Tibial nerve (tissue), 3 donors: Measurements from ENCODE around the gene RNPC3.

Experiments used
- CTCF ChIP-seq, 5 experiments: fragments of 200-600 bp in 3 of 5; fragments of 450-650 bp in 2 of 5; sonication (generic) in 3 of 5; IDR thresholded peaks; one replicate each; pipeline ENCODE4 v1.5.1; 2016 to 2019; ENCODE audit warnings: antibody characterized with exemption in 5 of 5, mild to moderate bottlenecking in 3 of 5, moderate library complexity in 2 of 5
- POLR2A ChIP-seq, 2 donors: fragments of 450-650 bp; IDR thresholded peaks; one replicate each; pipeline ENCODE4 v1.6.1; 2017; ENCODE audit warnings: antibody characterized with exemption in 2 of 2, mild to moderate bottlenecking in 2 of 2, moderate library complexity in 2 of 2

DNA sequence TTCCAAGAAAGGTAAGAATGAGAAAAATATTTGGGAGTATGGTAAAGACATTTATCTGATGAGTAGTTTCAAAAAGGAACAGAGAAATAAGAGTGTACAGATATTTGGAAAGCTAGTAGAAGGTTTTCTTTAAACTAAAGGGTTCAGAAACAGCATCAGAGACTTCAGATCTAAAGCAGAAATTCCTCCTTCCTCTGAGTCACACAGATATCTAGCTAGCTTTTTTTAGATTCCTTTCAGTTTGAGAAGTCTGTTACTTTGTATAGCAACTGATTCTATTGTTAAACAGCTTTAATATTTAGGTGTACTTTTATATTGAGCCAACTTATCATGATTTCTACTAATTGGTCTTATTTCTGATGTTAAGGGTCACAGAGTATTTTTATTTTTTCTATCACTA lies 50.6 kb downstream of the RNPC3 start:
- TF ChIP-seq CTCF (IDR thresholded peaks at IDR 0.05) (no peak), POLR2A (IDR thresholded peaks at IDR 0.05) (no peak)
